CD4-positive, alpha-beta memory T cell (primary cell): ENCODE data around the gene TSEN54. TPM values are rescaled to one million over a fixed set of nuclear protein-coding genes. Genes with fewer than 3 reads are reported as not detected.

Experiments
- CTCF ChIA-PET: fragments of 350-600 bp; sonication (Branson Sonifier 250); formaldehyde crosslinking; loops from one replicate; lab custom pipeline; 2021; ENCODE audit warnings: inconsistent platforms; ENCODE audit not compliant: partially characterized antibody; lab: Charles Lee
- POLR2A ChIA-PET: fragments of 350-600 bp; sonication (Branson Sonifier 250); formaldehyde crosslinking; loops from one replicate; lab custom pipeline; 2021; ENCODE audit not compliant: partially characterized antibody; lab: Charles Lee
- DNase-seq, 5 donors: peaks; one replicate each; pipeline versions ENCODE4 v3.0.0 to v3.0.0-alpha.2; 2020 to 2022; ENCODE audit warnings: mixed read lengths in 1 of 5
- H3K27ac ChIP-seq: one replicate; pipeline ENCODE4 v1.7.0; 2013; ENCODE audit warnings: low read depth, low read length
- H3K27me3 ChIP-seq: 2 replicates; pipeline ENCODE4 v1.7.0; 2013; ENCODE audit warnings: mild to moderate bottlenecking, low read length, moderate library complexity; ENCODE audit not compliant: insufficient read depth
- H3K36me3 ChIP-seq: 2 replicates; pipeline ENCODE4 v1.7.0; 2013; ENCODE audit warnings: mild to moderate bottlenecking, low read length, moderate library complexity; ENCODE audit not compliant: insufficient read depth
- H3K4me1 ChIP-seq: 2 replicates; pipeline ENCODE4 v1.7.0; 2013; ENCODE audit warnings: mild to moderate bottlenecking, low read length, moderate library complexity; ENCODE audit not compliant: insufficient read depth
- H3K4me3 ChIP-seq, 2 donors: one replicate each; pipeline ENCODE4 v1.7.0; 2013; ENCODE audit warnings: low read length in 2 of 2, mild to moderate bottlenecking in 1 of 2
- H3K9me3 ChIP-seq, 2 donors: one replicate each; pipeline ENCODE4 v1.7.0; 2013; ENCODE audit warnings: low read length in 2 of 2, control low read depth in 1 of 2; ENCODE audit not compliant: control insufficient read depth in 1 of 2
- H3K27ac Mint-ChIP-seq, 7 donors: one replicate each; pipeline ENCODE4 v1.8.0; 2020 to 2021; ENCODE audit warnings: mixed read lengths in 7 of 7, mild to moderate bottlenecking in 6 of 7, inconsistent platforms in 3 of 7, moderate library complexity in 3 of 7
- H3K27me3 Mint-ChIP-seq, 2 donors: one replicate each; pipeline ENCODE4 v1.8.0; 2020 to 2021; ENCODE audit warnings: mixed read lengths in 2 of 2
- H3K36me3 Mint-ChIP-seq, 2 donors: one replicate each; pipeline ENCODE4 v1.8.0; 2020 to 2021; ENCODE audit warnings: mixed read lengths in 2 of 2, inconsistent platforms in 1 of 2, mild to moderate bottlenecking in 1 of 2
- H3K4me1 Mint-ChIP-seq, 4 donors: one replicate each; pipeline ENCODE4 v1.8.0; 2020 to 2021; ENCODE audit warnings: mixed read lengths in 4 of 4, mild to moderate bottlenecking in 1 of 4
- H3K4me3 Mint-ChIP-seq, 8 donors: one replicate each; pipeline ENCODE4 v1.8.0; 2020 to 2021; ENCODE audit warnings: mixed read lengths in 8 of 8, mild to moderate bottlenecking in 7 of 8, moderate library complexity in 6 of 8, inconsistent platforms in 3 of 8
- H3K9me3 Mint-ChIP-seq, 8 donors: one replicate each; pipeline ENCODE4 v1.8.0; 2020 to 2021; ENCODE audit warnings: mixed read lengths in 8 of 8, mild to moderate bottlenecking in 5 of 8, inconsistent platforms in 3 of 8, moderate library complexity in 1 of 8
- intact Hi-C: fragments of 100-400 bp; cut with micrococcal nuclease; formaldehyde crosslinking; loops from one replicate; pipeline ENCODE4 v1.15.1; 2023
- polyA plus RNA-seq, 2 donors: library from polyadenylated mRNA; unstranded; fragments of 300-500 nt; fragmentation: Illumina TruSeq; gene quantifications; one replicate each; pipeline ENCODE4 v1.2.3, GENCODE V29; 2021
- total RNA-seq, 2 experiments: library from RNA; stranded (reverse); gene quantifications; one replicate each; pipeline ENCODE4 v1.2.3, GENCODE V29; 2021

TSEN54 gene
- total and polyA plus RNA-seq, 4 experiments from 2014 or later: 45.7 to 110 (median 64.8) TPM

- H3K27ac Mint-ChIP-seq: no peak overlapping the region
- H3K4me1 Mint-ChIP-seq: no peaks in the 10 kb centered on the region
- H3K27me3 Mint-ChIP-seq: no peaks in the 10 kb centered on the region
- intact Hi-C loops: no loop called here
- ChIA-PET POLR2A (no interaction called here), CTCF (interaction anchor here (0.6 to 1.5 kb wide), 2 partner anchors 76 to 186 kb away, joined by 3 to 4 read pairs; no protein-coding TSS in a partner anchor)
- Histone ChIP-seq H3K4me1 (no peaks in the 10 kb centered on the region), H3K27me3 (no peaks in the 10 kb centered on the region), H3K4me3 (no peak overlapping the region), H3K36me3 (no peaks in the 10 kb centered on the region), H3K9me3 (no peaks in the 10 kb centered on the region), H3K27ac (no peak overlapping the region)
- no peak for DNase-seq
- no peaks in the 10 kb centered on the region for H3K36me3 Mint-ChIP-seq
- H3K9me3 Mint-ChIP-seq: no peaks in the 10 kb centered on the region
- H3K4me3 Mint-ChIP-seq: no peak overlapping the region
These were observed 7.4 kb upstream of the TSEN54 start for GRCh38 chr17:75508931-75509361.

DNA sequence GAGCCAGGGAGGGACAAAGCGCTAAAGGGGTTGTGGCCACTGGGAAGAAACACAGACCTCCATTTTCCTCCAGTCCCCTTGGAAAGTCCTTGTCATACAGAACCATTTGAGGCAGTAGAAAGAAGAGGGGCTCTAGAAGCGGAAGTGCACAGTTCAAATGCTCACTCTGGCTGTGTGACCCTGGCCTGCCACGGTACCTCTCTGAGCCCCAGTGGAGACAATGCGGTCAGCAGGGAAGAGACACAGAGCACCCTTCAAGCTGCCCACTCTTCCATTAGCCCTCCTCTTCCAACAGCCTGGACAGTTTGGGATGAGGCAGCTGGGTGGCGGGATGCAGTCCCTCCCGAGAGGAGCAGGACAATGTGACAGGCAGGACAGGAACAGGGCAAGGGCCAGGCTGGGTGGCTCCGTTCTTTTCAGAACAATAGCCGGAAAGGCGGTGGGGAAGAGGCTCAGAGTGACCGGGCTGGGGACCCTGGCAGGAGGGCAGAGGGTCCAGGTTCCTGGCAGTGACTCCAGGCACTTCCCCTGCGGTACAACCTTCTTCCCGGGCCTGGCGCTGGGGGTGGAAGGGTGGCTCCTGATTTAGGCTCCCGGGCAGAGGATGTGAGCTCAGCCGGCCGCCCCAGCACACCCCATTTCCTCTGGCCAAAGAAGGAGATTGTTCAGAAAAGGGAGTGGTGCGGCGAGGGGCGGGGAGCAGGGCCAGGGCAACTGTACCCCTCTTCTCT is 6.6 kb upstream of the TSEN54 start:
- intact Hi-C loops: no loop called here
- H3K27me3 Mint-ChIP-seq: no peaks in the 10 kb centered on the region
- Histone ChIP-seq H3K4me3 (no peak overlapping the region), H3K27ac (no peak overlapping the region), H3K4me1 (no peaks in the 10 kb centered on the region), H3K9me3 (no peaks in the 10 kb centered on the region), H3K27me3 (no peaks in the 10 kb centered on the region), H3K36me3 (no peaks in the 10 kb centered on the region)
- no peak overlapping the region for H3K4me3 Mint-ChIP-seq
- ChIA-PET POLR2A (no interaction called here), CTCF (interaction anchor here (1.5 kb wide), 1 partner anchor 76 kb away, joined by 4 read pairs; no protein-coding TSS in a partner anchor)
- no peak overlapping the region for H3K27ac Mint-ChIP-seq
- DNase-seq: no peak
- H3K36me3 Mint-ChIP-seq: no peaks in the 10 kb centered on the region
- no peaks in the 10 kb centered on the region for H3K4me1 Mint-ChIP-seq
- no peaks in the 10 kb centered on the region for H3K9me3 Mint-ChIP-seq

- intact Hi-C loops: no loop called here
- Mint-ChIP-seq H3K36me3 (no peaks in the 10 kb centered on the region), H3K9me3 (no peaks in the 10 kb centered on the region), H3K27ac (no peak overlapping the region), H3K4me1 (no peaks in the 10 kb centered on the region), H3K4me3 (no peak overlapping the region), H3K27me3 (no peaks in the 10 kb centered on the region)
- no peak for DNase-seq
- Histone ChIP-seq H3K9me3 (no peaks in the 10 kb centered on the region), H3K27ac (no peak overlapping the region), H3K4me3 (no peak overlapping the region), H3K4me1 (peaks cover 4% of the 10 kb centered on the region), H3K36me3 (no peaks in the 10 kb centered on the region), H3K27me3 (no peaks in the 10 kb centered on the region)
- CTCF ChIA-PET: interaction anchor here (0.6 to 0.7 kb wide), 2 partner anchors 19 to 99 kb away, joined by 3 read pairs; no protein-coding TSS in a partner anchor
- POLR2A ChIA-PET: no interaction called here
These were observed 5.1 kb upstream of the TSEN54 start for GRCh38 chr17:75511270-75511609.

DNA sequence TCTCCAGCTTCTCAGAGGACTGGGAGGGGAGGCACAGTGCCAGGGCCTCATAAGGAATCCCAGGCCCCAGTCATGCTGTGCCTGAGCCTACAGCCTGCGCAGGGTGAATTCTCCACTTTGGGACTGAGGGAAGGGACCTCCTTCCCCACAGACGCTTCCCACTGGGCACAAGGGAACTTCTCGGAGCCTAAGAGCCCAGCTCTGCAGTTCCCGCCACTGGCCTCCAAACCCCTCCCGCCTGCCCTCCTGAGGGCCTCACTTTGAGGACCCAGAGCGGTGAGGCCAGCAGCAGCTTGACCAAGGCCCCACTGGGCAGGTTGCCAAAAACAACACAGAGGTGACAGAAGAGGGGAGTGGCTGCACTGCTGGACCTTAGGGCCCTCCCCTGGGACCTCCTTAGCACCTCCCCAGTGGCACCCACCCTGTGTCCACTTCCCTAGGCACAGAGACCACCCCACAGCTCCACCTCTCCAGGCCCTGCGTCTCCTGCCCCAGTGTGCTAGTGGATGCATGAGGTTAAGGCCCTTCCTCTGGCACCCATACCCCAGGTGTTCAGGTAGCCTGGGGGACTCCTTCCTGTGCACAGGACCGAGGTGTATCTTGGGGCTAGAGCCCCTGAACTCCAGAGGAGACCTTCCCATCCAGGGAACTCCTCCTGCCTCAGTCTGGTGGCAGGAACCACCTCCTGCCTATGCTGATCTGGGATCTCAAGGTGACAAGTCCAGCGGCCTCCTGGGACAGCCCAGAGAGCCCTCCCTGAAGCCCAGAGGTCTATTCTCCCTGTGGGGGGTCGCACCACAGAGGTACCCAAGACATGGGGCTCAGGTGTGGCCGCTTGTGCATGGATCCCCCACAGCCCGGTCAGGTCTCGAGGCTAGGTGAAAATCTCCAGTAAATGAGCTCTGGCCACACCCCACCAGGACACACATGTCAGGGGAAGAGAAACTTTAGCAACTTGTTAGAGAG is 4.4 kb upstream of the TSEN54 start:
- peaks cover 0 to under 1% (median under 1%) of the 10 kb centered on the region in 4 donors for H3K4me1 Mint-ChIP-seq
- Histone ChIP-seq H3K27me3 (no peaks in the 10 kb centered on the region), H3K36me3 (no peaks in the 10 kb centered on the region), H3K9me3 (no peaks in the 10 kb centered on the region), H3K27ac (no peak overlapping the region), H3K4me3 (no peak overlapping the region), H3K4me1 (peaks cover 4% of the 10 kb centered on the region)
- H3K27ac Mint-ChIP-seq: peak overlapping the region in 2 of 7 donors; percentile 48 to 66
- no peaks in the 10 kb centered on the region for H3K36me3 Mint-ChIP-seq
- POLR2A ChIA-PET: no interaction called here
- no peak for DNase-seq
- H3K4me3 Mint-ChIP-seq: no peak overlapping the region
- intact Hi-C loops: no loop called here
- CTCF ChIA-PET: interaction anchor here (0.7 kb wide), 1 partner anchor 18 kb away, joined by 3 read pairs; no protein-coding TSS in a partner anchor
- H3K27me3 Mint-ChIP-seq: no peaks in the 10 kb centered on the region
- H3K9me3 Mint-ChIP-seq: no peaks in the 10 kb centered on the region

DNA sequence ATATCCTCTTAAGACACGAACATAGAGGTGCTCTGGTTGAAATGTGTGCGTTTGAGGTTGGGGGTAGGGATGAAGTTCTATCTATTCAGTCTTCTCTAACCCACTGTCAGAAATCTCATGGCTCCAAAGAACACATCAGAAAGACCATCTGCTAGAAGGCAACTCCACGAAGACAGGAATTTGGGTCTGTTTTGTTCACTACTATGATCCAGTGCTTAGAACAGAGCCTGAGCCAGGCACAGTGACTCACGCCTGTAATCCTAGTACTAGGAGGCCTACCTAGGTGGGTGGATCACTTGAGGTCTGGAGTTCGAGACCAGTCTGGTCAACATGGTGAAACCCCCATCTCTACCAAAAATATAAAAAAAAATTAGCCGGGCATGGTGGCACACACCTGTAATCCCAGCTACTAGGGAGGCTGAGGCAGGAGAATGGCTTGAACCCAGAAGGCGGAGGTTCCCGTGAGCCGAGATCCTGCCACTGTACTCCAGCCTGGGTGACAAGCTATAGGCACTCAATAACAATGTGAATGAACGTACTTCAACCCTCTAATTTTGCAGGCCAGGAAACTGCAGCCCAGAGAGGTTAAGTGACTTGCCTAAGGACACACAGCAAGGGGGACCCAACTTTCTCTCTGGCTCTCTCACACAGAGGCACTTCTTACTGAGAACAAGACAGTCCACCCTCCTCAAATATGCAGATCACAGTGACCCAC is 3.2 kb upstream of the TSEN54 start:
- Histone ChIP-seq H3K27me3 (no peaks in the 10 kb centered on the region), H3K27ac (no peak overlapping the region), H3K4me1 (peaks cover 15% of the 10 kb centered on the region), H3K9me3 (no peaks in the 10 kb centered on the region), H3K4me3 (no peak overlapping the region), H3K36me3 (no peaks in the 10 kb centered on the region)
- intact Hi-C loops: no loop called here
- no peaks in the 10 kb centered on the region for H3K9me3 Mint-ChIP-seq
- ChIA-PET POLR2A (no interaction called here), CTCF (interaction anchor here (1.3 to 1.6 kb wide), 2 partner anchors 9 to 12 kb away, joined by 6 to 7 read pairs; partner anchors contain the start of gene LLGL2)
- H3K27me3 Mint-ChIP-seq: no peaks in the 10 kb centered on the region
- peak overlapping the region in 3 of 8 donors; percentile 7 to 30 (median 13) for H3K4me3 Mint-ChIP-seq
- peaks cover 7 to 13% (median 10%) of the 10 kb centered on the region in 4 donors for H3K4me1 Mint-ChIP-seq
- no peak for DNase-seq
- peak overlapping the region in 1 of 7 donors; percentile 52 for H3K27ac Mint-ChIP-seq
- peaks cover 0 to 6% of the 10 kb centered on the region in 2 donors for H3K36me3 Mint-ChIP-seq

- Histone ChIP-seq H3K36me3 (no peaks in the 10 kb centered on the region), H3K27ac (no peak overlapping the region), H3K9me3 (no peaks in the 10 kb centered on the region), H3K4me3 (no peak overlapping the region), H3K27me3 (no peaks in the 10 kb centered on the region), H3K4me1 (peaks cover 21% of the 10 kb centered on the region)
- peaks cover 12 to 18% (median 15%) of the 10 kb centered on the region in 4 donors for H3K4me1 Mint-ChIP-seq
- H3K27me3 Mint-ChIP-seq: no peaks in the 10 kb centered on the region
- H3K9me3 Mint-ChIP-seq: no peaks in the 10 kb centered on the region
- ChIA-PET CTCF (interaction anchor here (1.3 to 1.6 kb wide), 2 partner anchors 9 to 11 kb away, joined by 6 to 7 read pairs; partner anchors contain the start of gene LLGL2), POLR2A (interaction anchor here (1.6 kb wide), 1 partner anchor 12 kb away, joined by 6 read pairs; the partner anchor contains the start of gene LLGL2)
- H3K36me3 Mint-ChIP-seq: peaks cover 5 to 11% of the 10 kb centered on the region in 2 donors
- H3K4me3 Mint-ChIP-seq: peak overlapping the region in 4 of 8 donors; percentile 7 to 50 (median 26)
- peak overlapping the region in 1 of 7 donors; percentile 52 for H3K27ac Mint-ChIP-seq
- no peak for DNase-seq
- intact Hi-C loops: no loop called here
These were observed 2.7 kb upstream of the TSEN54 start for GRCh38 chr17:75513641-75514000.
